Regular cardiac myocyte (primary cell): ENCODE data around the gene ATL1. TPM values are rescaled to one million over a fixed set of nuclear protein-coding genes. Genes with fewer than 3 reads are reported as not detected.

ENCODE experiments used
- total RNA-seq: library from RNA; depleted of rRNA; stranded (reverse); fragments of >200 nt; gene quantifications from 2 replicates; pipeline ENCODE4 v1.2.3, GENCODE V29; 2014

ATL1 gene
- 1.7 and 8.5 TPM in 2 replicates for total RNA-seq

DNA sequence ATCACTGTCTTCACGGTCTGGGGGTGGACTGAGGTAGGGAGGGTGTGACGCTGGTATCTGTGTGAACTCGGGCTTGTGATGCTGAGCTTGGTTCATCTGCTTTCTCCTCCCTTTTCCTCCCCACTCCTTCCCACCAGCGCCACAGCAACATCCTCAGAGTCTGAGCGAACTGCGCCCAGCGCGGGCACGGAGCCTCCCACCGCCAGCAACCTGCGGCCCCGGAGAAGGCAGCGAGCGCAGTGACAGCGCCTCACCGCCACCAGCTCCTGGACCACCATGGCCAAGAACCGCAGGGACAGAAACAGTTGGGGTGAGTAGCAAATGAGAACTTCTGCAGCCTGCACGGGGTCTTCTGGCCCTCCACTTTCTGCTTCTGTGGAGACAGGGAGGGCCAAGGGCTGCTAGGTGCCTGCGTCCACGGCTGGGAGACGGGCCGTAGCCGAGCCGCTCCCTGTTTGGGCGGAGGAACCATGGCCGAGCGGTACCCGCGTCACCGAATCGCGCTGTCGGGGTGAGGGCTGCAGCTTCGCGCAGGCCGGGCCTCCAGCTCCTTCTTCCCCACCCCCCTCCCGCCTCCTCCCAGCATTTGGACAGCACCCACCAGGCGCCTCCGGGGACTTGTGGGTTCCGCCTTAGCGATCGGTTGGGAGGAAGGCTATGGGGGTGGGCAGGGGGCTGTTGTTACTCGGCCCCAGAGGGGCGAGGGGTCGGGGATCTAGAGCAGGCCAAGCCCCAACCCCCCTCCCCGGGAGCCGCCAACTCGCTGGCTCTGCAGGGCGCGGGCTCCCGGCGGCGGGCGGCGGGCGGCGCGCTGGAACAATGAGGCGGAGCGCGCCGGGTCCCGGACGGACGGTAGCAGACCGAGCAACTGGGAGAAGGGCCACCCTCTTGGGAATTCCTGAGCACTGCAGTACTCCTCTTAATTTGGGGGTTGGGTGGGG lies at the start of gene ATL1:
Gene ATL1, plus strand, starts transcription at position 156 of the 941 bp plus-strand sequence. Its CDS starts 121 bp downstream, at position 277.

DNA sequence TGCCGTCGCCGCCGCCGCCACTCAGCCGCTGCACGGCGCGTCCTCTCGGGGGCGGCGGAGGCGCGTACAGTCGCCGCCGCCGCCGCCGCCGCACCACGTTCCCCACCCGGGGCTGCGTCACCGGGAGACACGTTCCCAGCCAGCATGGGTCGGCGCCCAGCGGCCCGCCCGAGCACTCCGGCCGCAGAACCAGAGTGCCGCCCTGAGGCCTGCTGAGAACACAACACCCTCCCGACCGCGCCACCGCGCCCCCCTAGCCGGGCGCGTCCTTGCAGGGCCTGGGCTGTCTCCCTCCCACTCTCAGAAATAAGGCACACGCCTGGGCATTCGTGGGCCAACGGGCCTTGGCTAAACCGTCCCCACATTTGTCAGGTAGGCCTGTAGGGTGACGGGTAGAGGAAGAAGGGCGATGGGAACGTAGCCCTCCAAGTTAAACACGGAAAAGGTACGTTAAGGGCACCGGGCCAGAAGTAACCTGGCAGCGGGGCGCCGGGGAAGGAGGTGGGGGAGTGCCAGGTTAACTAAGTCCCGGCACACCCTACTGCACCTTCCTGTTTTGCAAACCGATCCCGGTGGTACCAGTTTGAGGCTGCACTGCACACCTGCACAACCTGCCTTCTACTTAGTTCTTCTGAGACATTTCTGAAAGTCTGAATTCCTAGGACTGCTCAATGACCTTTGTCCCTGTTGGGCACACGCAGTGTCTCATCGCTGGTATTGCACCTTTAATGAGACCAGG lies 27.3 kb upstream of the ATL1 start, which contains the start of gene MAP4K5:
Gene MAP4K5, minus strand, starts transcription at position 68 of the 739 bp plus-strand sequence. CDS start 520 bp downstream, outside the sequence.

DNA sequence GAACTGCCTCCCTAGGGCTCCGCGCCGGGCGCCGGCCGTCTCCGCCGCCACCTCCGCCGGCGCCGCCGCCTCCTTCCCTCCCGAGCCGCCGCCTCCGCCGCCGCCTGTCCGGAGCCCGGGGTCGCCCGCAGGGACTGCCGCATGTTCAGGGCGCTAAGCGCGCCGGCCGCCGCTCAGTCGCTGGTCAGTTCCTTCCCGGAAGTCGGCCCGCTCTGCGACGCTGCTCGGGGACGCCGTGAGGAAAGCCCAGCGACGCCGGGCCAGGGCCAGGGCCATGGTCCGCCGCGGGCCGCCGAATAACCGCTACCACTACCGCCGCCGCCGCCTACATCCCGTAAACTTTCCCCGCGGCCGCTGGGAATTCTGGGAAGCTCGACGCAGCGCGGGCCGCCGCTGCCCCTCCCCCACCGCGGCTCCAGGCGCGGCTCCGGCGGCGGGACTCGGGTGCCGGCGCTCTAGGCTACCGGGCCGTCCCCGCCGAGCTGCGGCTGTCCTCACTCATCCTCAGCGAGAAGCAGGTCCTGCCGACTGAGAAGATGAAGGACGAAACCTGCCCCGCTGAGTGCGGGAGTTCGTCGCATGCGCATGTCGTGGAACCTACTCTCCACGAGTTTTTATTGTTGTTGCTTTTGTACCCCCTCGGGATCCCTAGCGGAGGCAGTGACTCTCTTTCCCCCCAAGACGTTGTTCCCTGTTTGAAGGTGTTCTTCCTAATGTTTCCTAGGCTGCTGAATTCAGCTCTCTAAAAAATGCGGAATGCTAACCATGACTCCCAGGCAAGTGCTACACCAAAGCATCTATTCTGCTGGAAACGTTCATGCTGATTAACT lies 108.3 kb downstream of the ATL1 start, which contains the start of gene SAV1:
Gene SAV1, minus strand, starts transcription at position 311 of the 830 bp plus-strand sequence. CDS start 339 bp downstream, outside the sequence.

Other genes with a start within 250 kb of the ATL1 start
- 5.4 and 6.1 TPM in 2 replicates for gene L2HGDH, start 247.9 kb upstream of the ATL1 start, total RNA-seq
- 2.3 and 5.2 TPM in 2 replicates for gene DMAC2L, start 247.8 kb upstream of the ATL1 start, total RNA-seq
- gene CDKL1, start 163.3 kb upstream of the ATL1 start, total RNA-seq, result 2.9 and 5.4 TPM in 2 replicates
- 76.1 and 80.3 TPM in 2 replicates for gene MAP4K5, start 27.6 kb upstream of the ATL1 start, total RNA-seq
- gene SAV1, start 108.2 kb downstream of the ATL1 start, total RNA-seq, result 18.8 and 23.1 TPM in 2 replicates